HepG2 (cell line): ENCODE data around the gene MCRIP2. TPM values are rescaled to one million over a fixed set of nuclear protein-coding genes. Genes with fewer than 3 reads are reported as not detected.

Experiments
- ATF5 ChIP-seq: sonication (generic); formaldehyde crosslinking; IDR thresholded peaks from 2 replicates; pipeline ENCODE4 v1.4.0; 2020; ENCODE audit warnings: mild to moderate bottlenecking, low read depth, missing genetic modification reagents
- DNMT1 ChIP-seq: sonication (generic); formaldehyde crosslinking; IDR thresholded peaks from 2 replicates; pipeline ENCODE4 v1.5.1; 2020; ENCODE audit warnings: mild to moderate bottlenecking, missing genetic modification reagents
- DNMT3B ChIP-seq: conservative IDR thresholded peaks from 2 replicates; pipeline ENCODE4 v1.6.1; 2016; ENCODE audit warnings: missing biosample characterization, control low read depth
- FOXA3 ChIP-seq: IDR thresholded peaks from 2 replicates; pipeline ENCODE4 v1.6.1; 2016; ENCODE audit warnings: missing genetic modification reagents, missing compliant biosample characterization
- GATAD1 ChIP-seq: IDR thresholded peaks from 2 replicates; pipeline ENCODE4 v1.6.1; 2016; ENCODE audit warnings: missing genetic modification reagents, missing compliant biosample characterization
- HNRNPH1 ChIP-seq: fragments of 200-400 bp; formaldehyde crosslinking; optimal IDR thresholded peaks from 2 replicates; pipeline ENCODE3; 2017; ENCODE audit warnings: mild to moderate bottlenecking, low read depth, low read length
- HNRNPK ChIP-seq: fragments of 200-400 bp; formaldehyde crosslinking; IDR thresholded peaks from 2 replicates; pipeline ENCODE4 v1.6.1; 2018; ENCODE audit warnings: low read length, low read depth, moderate library complexity, mild to moderate bottlenecking; ENCODE audit not compliant: poor library complexity, severe bottlenecking
- IKZF5 ChIP-seq: IDR thresholded peaks from 2 replicates; pipeline ENCODE4 v1.6.1; 2018; ENCODE audit warnings: missing genetic modification reagents, mild to moderate bottlenecking, missing compliant biosample characterization
- KAT8 ChIP-seq: IDR thresholded peaks from 2 replicates; pipeline ENCODE4 v1.6.1; 2016; ENCODE audit warnings: missing genetic modification reagents, missing compliant biosample characterization
- MEF2D ChIP-seq: sonication (generic); formaldehyde crosslinking; IDR thresholded peaks from 2 replicates; pipeline ENCODE4 v1.5.1; 2020; ENCODE audit warnings: mild to moderate bottlenecking, missing genetic modification reagents
- NFIC ChIP-seq: IDR thresholded peaks from 2 replicates; pipeline ENCODE4 v1.6.1; 2012; ENCODE audit warnings: mild to moderate bottlenecking, low read length, inconsistent platforms
- RXRA ChIP-seq: sonication (generic); formaldehyde crosslinking; IDR thresholded peaks from 2 replicates; pipeline ENCODE4 v1.5.1; 2020; ENCODE audit warnings: missing genetic modification reagents
- SSRP1 ChIP-seq: IDR thresholded peaks from 2 replicates; pipeline ENCODE4 v1.6.1; 2016; ENCODE audit warnings: control low read depth
- XRCC5 ChIP-seq: fragments of 200-400 bp; formaldehyde crosslinking; optimal IDR thresholded peaks from 2 replicates; pipeline ENCODE3; 2017; ENCODE audit warnings: mild to moderate bottlenecking, low read length
- ZC3H13 ChIP-seq: sonication (generic); formaldehyde crosslinking; IDR thresholded peaks from 2 replicates; pipeline ENCODE4 v1.8.1; 2023; ENCODE audit warnings: mild to moderate bottlenecking, missing genetic modification reagents, moderate library complexity
- ZHX1 ChIP-seq: sonication (generic); formaldehyde crosslinking; IDR thresholded peaks from 2 replicates; pipeline ENCODE4 v1.8.1; 2022; ENCODE audit warnings: low read depth, mild to moderate bottlenecking, missing genetic modification reagents
- ZNF280D ChIP-seq: sonication (generic); formaldehyde crosslinking; IDR thresholded peaks from 2 replicates; pipeline ENCODE4 v1.5.1; 2020; ENCODE audit warnings: mild to moderate bottlenecking, missing genetic modification reagents
- ZNF335 ChIP-seq: sonication (generic); formaldehyde crosslinking; IDR thresholded peaks from 2 replicates; pipeline ENCODE4 v1.4.0; 2020; ENCODE audit warnings: missing genetic modification reagents
- ZNF761 ChIP-seq: sonication (generic); formaldehyde crosslinking; conservative IDR thresholded peaks from 2 replicates; pipeline ENCODE4 v1.4.0; 2020; ENCODE audit warnings: mild to moderate bottlenecking, missing genetic modification reagents
- ZNF800 ChIP-seq: sonication (generic); formaldehyde crosslinking; IDR thresholded peaks from 2 replicates; pipeline ENCODE4 v1.4.0; 2020; ENCODE audit warnings: missing genetic modification reagents
- polyA plus RNA-seq, 8 experiments: library from polyadenylated mRNA; depleted of rRNA in 3 of 8; stranded (reverse) in 7 of 8; unstranded in 1 of 8; fragments of >200 nt; fragmentation: Illumina TruSeq in 4 of 8; extraction: Trizol in 4 of 8; gene quantifications; 2 replicates each; pipeline versions ENCODE4 v1.2.1 to v1.2.3, GENCODE V29; 2011 to 2016; ENCODE audit warnings: low read depth in 4 of 8, missing spikeins in 1 of 8, mixed read lengths in 1 of 8; ENCODE audit not compliant: insufficient read depth in 1 of 8
- total RNA-seq, 5 experiments: library from RNA; depleted of rRNA; stranded (reverse); fragments of >200 nt; fragmentation: Illumina TruSeq; extraction: Trizol; gene quantifications; 2 replicates each; pipeline ENCODE4 v1.2.3, GENCODE V29; 2016; ENCODE audit warnings: low read depth in 1 of 5

MCRIP2 gene
- total and polyA plus RNA-seq, 2 of the 13 experiments (the other 11 are each of a cell fraction or from before 2014, with no cell fraction given) = 39.6 to 76.7 TPM

GRCh38 chr16:648071-648780 lies 6.6 kb downstream of the MCRIP2 start (continued):
- 0 out of 2 replicates have a peak, but pooled peaks have one; percentile 6 for TF ChIP-seq FOXA3
- TF ChIP-seq DNMT1 (CRISPR knock-in tag) = no peak
- 0 out of 2 replicates have a peak, but pooled peaks have one; percentile 35 for TF ChIP-seq DNMT3B (CRISPR knock-in tag)
- 0 out of 2 replicates have a peak, but pooled peaks have one; percentile 28 for TF ChIP-seq GATAD1
- TF ChIP-seq NFIC = 0 out of 2 replicates have a peak, but pooled peaks have one; percentile 23
- no peak for TF ChIP-seq ZNF800 (CRISPR knock-in tag)
- 0 out of 2 replicates have a peak, but pooled peaks have one; percentile 33 for TF ChIP-seq RXRA
- no peak for TF ChIP-seq HNRNPK
- no peak for TF ChIP-seq ZNF761 (CRISPR knock-in tag)
- peak; percentile 67 for TF ChIP-seq XRCC5
- TF ChIP-seq ATF5 (CRISPR knock-in tag) = 0 out of 2 replicates have a peak, but pooled peaks have one; percentile 15
- peak; percentile 81; the same call in 1 of the 2 replicates for TF ChIP-seq ZHX1 (CRISPR knock-in tag)
- TF ChIP-seq SSRP1 (CRISPR knock-in tag) = peak; percentile 95
- no peak for TF ChIP-seq ZC3H13 (CRISPR knock-in tag)
- TF ChIP-seq HNRNPH1 = peak; percentile 10
- TF ChIP-seq IKZF5 (CRISPR knock-in tag) = no peak; the same call in 1 of the 2 replicates
- no peak for TF ChIP-seq ZNF335 (CRISPR knock-in tag)
- 0 out of 2 replicates have a peak, but pooled peaks have one; percentile 14 for TF ChIP-seq KAT8 (CRISPR knock-in tag)
- TF ChIP-seq ZNF280D = 0 out of 2 replicates have a peak, but pooled peaks have one; percentile 8
- TF ChIP-seq MEF2D (CRISPR knock-in tag) = no peak
